Hepatocyte (in vitro differentiated cells): ENCODE results near the gene COX6B2.

Experiments used
- EZH2 ChIP-seq: fragments of 200-600 bp; sonication (generic); IDR thresholded peaks from 2 replicates; pipeline ENCODE4 v1.6.1; 2016; ENCODE audit warnings: antibody characterized with exemption, mild to moderate bottlenecking, borderline replicate concordance
- EZH2phosphoT487 ChIP-seq: fragments of 200-600 bp; sonication (generic); IDR thresholded peaks from one replicate; pipeline ENCODE4 v1.6.1; 2018; ENCODE audit warnings: antibody characterized with exemption, mild to moderate bottlenecking, low read depth, moderate library complexity; ENCODE audit not compliant: unreplicated experiment, severe bottlenecking
- TF ChIP-seq, protein P1 (sequence below): fragments of 200-600 bp; sonication (generic); IDR thresholded peaks from 2 replicates; pipeline ENCODE4 v1.5.1; 2016; ENCODE audit warnings: antibody characterized with exemption, mild to moderate bottlenecking; ENCODE audit not compliant: poor library complexity

DNA sequence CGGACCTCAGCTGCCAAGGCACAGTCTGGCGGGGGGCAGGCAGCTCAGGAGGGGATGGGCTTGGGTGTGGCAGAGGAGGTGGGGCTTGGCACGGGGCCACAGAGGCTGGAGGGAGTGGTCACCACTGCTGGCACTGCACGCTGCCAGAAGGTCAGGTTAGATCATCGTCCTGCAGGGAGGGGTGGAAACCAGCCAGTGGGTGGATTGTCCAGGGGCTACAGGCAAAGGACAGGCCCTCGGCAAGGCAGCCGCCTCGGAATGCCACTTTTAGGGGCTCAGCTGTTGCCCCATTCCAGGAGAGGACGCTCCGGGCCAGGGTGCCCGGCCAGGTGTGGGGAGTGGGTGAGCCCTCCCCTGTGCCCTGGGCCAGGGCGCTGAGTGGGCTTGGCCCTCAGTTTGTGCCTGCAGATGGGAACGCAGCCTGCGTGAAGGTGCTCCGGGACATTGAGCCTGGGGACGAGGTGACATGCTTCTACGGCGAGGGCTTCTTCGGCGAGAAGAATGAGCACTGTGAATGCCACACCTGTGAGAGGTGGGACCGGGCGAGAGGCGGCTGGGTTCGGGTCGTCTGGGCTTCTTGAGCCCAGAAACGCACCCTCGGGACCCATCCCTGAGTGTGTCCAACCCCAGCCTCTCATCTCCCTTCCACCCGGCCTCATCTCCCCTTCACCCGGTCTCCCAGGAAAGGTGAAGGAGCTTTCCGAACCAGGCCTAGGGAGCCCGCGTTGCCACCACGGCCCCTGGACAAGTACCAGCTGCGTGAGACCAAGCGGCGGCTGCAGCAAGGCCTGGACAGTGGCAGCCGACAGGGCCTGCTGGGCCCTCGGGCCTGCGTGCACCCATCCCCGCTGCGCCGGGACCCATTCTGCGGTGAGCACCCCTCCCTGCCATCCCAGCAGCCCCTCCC lies 8.4 kb downstream of the COX6B2 start:
- TF ChIP-seq, protein P1, sequence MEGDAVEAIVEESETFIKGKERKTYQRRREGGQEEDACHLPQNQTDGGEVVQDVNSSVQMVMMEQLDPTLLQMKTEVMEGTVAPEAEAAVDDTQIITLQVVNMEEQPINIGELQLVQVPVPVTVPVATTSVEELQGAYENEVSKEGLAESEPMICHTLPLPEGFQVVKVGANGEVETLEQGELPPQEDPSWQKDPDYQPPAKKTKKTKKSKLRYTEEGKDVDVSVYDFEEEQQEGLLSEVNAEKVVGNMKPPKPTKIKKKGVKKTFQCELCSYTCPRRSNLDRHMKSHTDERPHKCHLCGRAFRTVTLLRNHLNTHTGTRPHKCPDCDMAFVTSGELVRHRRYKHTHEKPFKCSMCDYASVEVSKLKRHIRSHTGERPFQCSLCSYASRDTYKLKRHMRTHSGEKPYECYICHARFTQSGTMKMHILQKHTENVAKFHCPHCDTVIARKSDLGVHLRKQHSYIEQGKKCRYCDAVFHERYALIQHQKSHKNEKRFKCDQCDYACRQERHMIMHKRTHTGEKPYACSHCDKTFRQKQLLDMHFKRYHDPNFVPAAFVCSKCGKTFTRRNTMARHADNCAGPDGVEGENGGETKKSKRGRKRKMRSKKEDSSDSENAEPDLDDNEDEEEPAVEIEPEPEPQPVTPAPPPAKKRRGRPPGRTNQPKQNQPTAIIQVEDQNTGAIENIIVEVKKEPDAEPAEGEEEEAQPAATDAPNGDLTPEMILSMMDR: no peak
- TF ChIP-seq EZH2phosphoT487: no peak
- TF ChIP-seq EZH2: no peak
